GM19328 (cell line): Measurements from ENCODE around the gene PLEKHA7.
"Not testable (repeated sequence)": the region's sequence is repeated elsewhere in the genome, so short reads cannot be mapped to it uniquely, and the experiment has no call there.

Experiments
- ATAC-seq: cut with Tn5 transposase; IDR thresholded peaks from one replicate; pipeline ENCODE4 v1.9.1; 2021; ENCODE audit warnings: mild to moderate bottlenecking, moderate library complexity; ENCODE audit not compliant: unreplicated experiment

Gene PLEKHA7

GRCh38 chr11:16883174-16883573, 131.0 kb downstream of the PLEKHA7 start:
- no peak for ATAC-seq

- ATAC-seq: no peak
Observed at GRCh38 chr11:16881766-16882165, 132.4 kb downstream of the PLEKHA7 start.

- ATAC-seq: no peak
Observed at GRCh38 chr11:16881074-16881709, 133.0 kb downstream of the PLEKHA7 start.

- ATAC-seq: no peak
Observed at GRCh38 chr11:16880184-16880801, 133.9 kb downstream of the PLEKHA7 start.

GRCh38 chr11:16879690-16880089, 134.5 kb downstream of the PLEKHA7 start:
- no peak for ATAC-seq

- no peak for ATAC-seq
Observed at GRCh38 chr11:16876837-16877236, 137.4 kb downstream of the PLEKHA7 start.

GRCh38 chr11:16876053-16876752, 138.0 kb downstream of the PLEKHA7 start:
- no peak for ATAC-seq

GRCh38 chr11:16874275-16874975, 139.8 kb downstream of the PLEKHA7 start:
- ATAC-seq: no peak

GRCh38 chr11:16873289-16873688, 140.9 kb downstream of the PLEKHA7 start:
- no peak for ATAC-seq

GRCh38 chr11:16871368-16871767, 142.8 kb downstream of the PLEKHA7 start:
- no peak for ATAC-seq

- no peak for ATAC-seq
Observed at GRCh38 chr11:16867097-16867496, 147.1 kb downstream of the PLEKHA7 start.

GRCh38 chr11:16864428-16864827, 149.8 kb downstream of the PLEKHA7 start:
- ATAC-seq: not testable (repeated sequence)

- no peak for ATAC-seq
Observed at GRCh38 chr11:16863389-16863788, 150.8 kb downstream of the PLEKHA7 start.

GRCh38 chr11:16862726-16863125, 151.5 kb downstream of the PLEKHA7 start:
- no peak for ATAC-seq

- no peak for ATAC-seq
Observed at GRCh38 chr11:16861862-16862261, 152.4 kb downstream of the PLEKHA7 start.

- no peak for ATAC-seq
Observed at GRCh38 chr11:16860617-16861016, 153.6 kb downstream of the PLEKHA7 start.

GRCh38 chr11:16859651-16860050, 154.6 kb downstream of the PLEKHA7 start:
- ATAC-seq: no peak

GRCh38 chr11:16857186-16857585, 157.0 kb downstream of the PLEKHA7 start:
- no peak for ATAC-seq

- no peak for ATAC-seq
Observed at GRCh38 chr11:16856022-16856471, 158.2 kb downstream of the PLEKHA7 start.

- ATAC-seq: no peak
Observed at GRCh38 chr11:16854979-16855378, 159.2 kb downstream of the PLEKHA7 start.

GRCh38 chr11:16853859-16854258, 160.4 kb downstream of the PLEKHA7 start:
- no peak for ATAC-seq
